BE2C (cell line): ENCODE data around the gene SYT2.
"Not testable (repeated sequence)": the region's sequence is repeated elsewhere in the genome, so short reads cannot be mapped to it uniquely, and the experiment has no call there.

ENCODE experiments used
- DNase-seq: peaks from one replicate; pipeline ENCODE4 v3.0.0-alpha.2; 2020
- H3K27me3 ChIP-seq: fragments of 250-450 bp; sonication (Bioruptor Pico); 2 replicates; pipeline ENCODE4 v1.5.1; 2020; ENCODE audit warnings: mild to moderate bottlenecking
- H3K36me3 ChIP-seq: fragments of 250-450 bp; sonication (Bioruptor Pico); 2 replicates; pipeline ENCODE4 v1.5.1; 2020; ENCODE audit warnings: mild to moderate bottlenecking
- H3K4me1 ChIP-seq: fragments of 250-450 bp; sonication (Bioruptor Pico); 2 replicates; pipeline ENCODE4 v1.5.1; 2020
- H3K4me3 ChIP-seq: 2 replicates; pipeline ENCODE4 v1.5.1; 2011; ENCODE audit warnings: low read depth, low read length
- H3K9me3 ChIP-seq: fragments of 250-450 bp; sonication (Bioruptor Pico); 2 replicates; pipeline ENCODE4 v1.5.1; 2020
- CTCF ChIP-seq: IDR thresholded peaks from 2 replicates; pipeline ENCODE4 v1.5.1; 2012; ENCODE audit warnings: mild to moderate bottlenecking, low read depth, low read length

The SYT2 gene

DNA sequence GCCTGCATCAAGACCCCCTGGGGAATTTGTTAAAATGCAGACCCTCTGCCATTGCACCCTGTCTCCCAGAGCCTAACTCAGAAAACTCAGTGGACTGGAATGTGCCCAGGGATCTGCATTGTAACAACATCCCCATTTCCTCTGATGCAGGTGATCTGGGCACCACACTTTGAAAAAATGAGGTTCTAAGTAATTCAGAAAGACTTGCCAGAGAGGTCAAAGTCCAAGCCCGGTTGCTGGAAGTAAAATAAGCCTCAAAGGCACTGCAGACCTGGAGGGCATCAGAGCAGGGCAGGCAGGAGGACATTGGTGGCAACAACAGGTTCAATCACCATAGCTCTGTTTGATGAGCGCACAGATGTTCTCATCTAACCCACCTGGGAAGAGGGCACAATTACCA is 90.7 kb downstream of the SYT2 start:
- DNase-seq: no peak
- H3K27me3 ChIP-seq: no peaks in the 10 kb centered on the region
- TF ChIP-seq CTCF: no peak

DNA sequence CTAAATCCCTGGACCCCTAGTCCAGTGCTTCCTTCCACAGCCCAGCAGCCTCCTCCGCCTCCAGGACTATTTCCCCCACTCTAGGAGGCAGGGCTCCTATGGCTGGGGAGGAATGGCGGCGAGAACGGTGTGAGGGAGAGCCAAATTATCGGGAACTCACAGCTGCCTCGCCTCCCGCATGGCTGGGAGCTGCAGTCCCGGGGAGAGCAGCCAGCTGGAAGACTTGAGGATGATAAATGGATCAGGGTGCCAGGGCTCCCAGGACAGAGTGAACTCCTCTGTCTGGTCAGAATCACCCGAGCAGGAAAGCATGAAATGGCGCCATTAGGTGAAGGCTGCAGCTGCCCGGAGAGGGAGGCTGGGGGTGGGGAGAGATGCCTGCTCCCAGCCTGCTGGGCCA is 91.2 kb downstream of the SYT2 start:
- not testable (repeated sequence) for H3K9me3 ChIP-seq, H3K36me3 ChIP-seq, H3K4me3 ChIP-seq, H3K27me3 ChIP-seq
- peaks cover 14% of the 10 kb centered on the region for H3K4me1 ChIP-seq
- peak; percentile 45 for DNase-seq

More for the DNA sequence above, 90.7 kb downstream of the SYT2 start:
- peaks cover 14% of the 10 kb centered on the region for H3K4me1 ChIP-seq
- H3K9me3 ChIP-seq: no peaks in the 10 kb centered on the region
- no peak overlapping the region for H3K4me3 ChIP-seq
- H3K36me3 ChIP-seq: no peaks in the 10 kb centered on the region

DNA sequence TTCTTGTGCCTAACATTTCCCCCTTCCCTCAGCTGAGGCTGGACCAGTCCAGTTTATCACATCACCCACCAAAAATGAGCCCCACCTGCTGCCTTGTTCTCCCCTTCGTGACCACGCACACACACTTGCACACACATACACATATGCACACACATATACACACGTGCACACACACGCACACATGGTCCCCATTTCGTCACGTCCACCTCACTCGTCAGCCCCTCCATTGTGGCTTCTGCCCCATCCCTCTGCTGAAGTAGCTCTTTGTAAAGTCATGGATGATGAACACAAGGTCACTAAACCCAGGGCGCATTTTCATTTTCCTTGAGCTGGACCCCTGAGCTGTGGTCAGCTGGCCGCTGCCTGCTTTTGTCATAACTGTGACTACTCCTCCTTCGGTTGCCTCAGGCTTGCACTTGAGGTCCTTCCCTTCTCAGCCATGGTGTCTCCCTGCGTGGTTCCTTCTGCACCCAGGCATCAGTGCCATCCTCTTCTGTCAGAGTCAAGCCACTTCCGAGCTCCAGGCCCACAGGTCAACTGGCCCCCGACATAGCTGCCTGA is 93.8 kb downstream of the SYT2 start:
- Histone ChIP-seq H3K9me3 (no peaks in the 10 kb centered on the region), H3K4me3 (no peak overlapping the region), H3K36me3 (no peaks in the 10 kb centered on the region), H3K27me3 (no peaks in the 10 kb centered on the region), H3K4me1 (no peaks in the 10 kb centered on the region)
- TF ChIP-seq CTCF: no peak
- no peak for DNase-seq

- H3K27me3 ChIP-seq: no peaks in the 10 kb centered on the region
- no peak for TF ChIP-seq CTCF
- DNase-seq: no peak
- H3K4me1 ChIP-seq: no peaks in the 10 kb centered on the region
- H3K9me3 ChIP-seq: no peaks in the 10 kb centered on the region
- no peaks in the 10 kb centered on the region for H3K36me3 ChIP-seq
- no peak overlapping the region for H3K4me3 ChIP-seq
Observed at GRCh38 chr1:202615501-202616354, 94.5 kb downstream of the SYT2 start.

DNA sequence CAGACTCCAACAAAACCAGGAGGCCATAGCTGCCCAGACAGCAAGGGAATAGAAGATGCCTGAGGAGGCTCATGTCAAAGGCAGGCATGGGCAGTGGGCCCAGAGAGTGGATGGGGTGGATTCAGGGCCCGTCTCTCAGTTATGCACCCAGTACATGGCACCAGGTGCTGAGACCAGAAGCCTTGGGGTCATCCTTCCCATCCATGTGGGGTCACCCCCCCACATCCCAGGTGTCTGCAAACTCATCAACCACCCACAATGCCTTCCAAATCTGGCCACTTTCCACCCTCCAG is 95.1 kb downstream of the SYT2 start:
- not testable (repeated sequence) for H3K4me1 ChIP-seq, DNase-seq, H3K4me3 ChIP-seq, H3K36me3 ChIP-seq, H3K27me3 ChIP-seq, H3K9me3 ChIP-seq

- not testable (repeated sequence) for H3K27me3 ChIP-seq, H3K4me3 ChIP-seq, DNase-seq, H3K4me1 ChIP-seq, H3K36me3 ChIP-seq, H3K9me3 ChIP-seq
Observed at GRCh38 chr1:202614363-202615207, 95.7 kb downstream of the SYT2 start.

- TF ChIP-seq CTCF: no peak
- Histone ChIP-seq H3K4me3 (no peak overlapping the region), H3K36me3 (no peaks in the 10 kb centered on the region), H3K9me3 (no peaks in the 10 kb centered on the region), H3K27me3 (no peaks in the 10 kb centered on the region), H3K4me1 (no peaks in the 10 kb centered on the region)
- DNase-seq: no peak
Observed at GRCh38 chr1:202613571-202613970, 96.7 kb downstream of the SYT2 start.

DNA sequence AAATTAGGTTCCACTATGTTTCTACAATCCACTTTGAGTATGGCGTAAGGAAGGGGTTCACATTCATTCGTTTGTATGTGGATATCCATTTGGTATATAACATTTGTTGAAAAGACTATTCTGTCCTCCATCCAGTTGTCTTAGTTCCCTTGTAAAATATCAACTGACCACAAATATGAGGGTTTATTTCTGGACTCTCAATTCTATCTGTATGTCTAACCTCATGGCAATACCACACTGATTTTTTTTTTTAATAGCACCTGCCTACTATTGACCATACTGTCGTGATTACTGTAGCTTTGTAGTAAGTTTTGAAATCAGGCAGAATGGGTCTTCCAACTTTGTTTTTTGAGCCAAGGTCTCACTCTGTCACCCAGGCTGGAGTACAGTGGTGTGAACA is 98.2 kb downstream of the SYT2 start:
- not testable (repeated sequence) for H3K9me3 ChIP-seq, H3K4me3 ChIP-seq, DNase-seq, H3K4me1 ChIP-seq, H3K36me3 ChIP-seq, H3K27me3 ChIP-seq
